Liver (tissue), 9 donors: ENCODE data around the gene CTXND2. TPM values are rescaled to one million over a fixed set of nuclear protein-coding genes. Genes with fewer than 3 reads are reported as not detected.
"Not testable (repeated sequence)": the region's sequence is repeated elsewhere in the genome, so short reads cannot be mapped to it uniquely, and the experiment has no call there.

Source experiments
- DNase-seq: peaks from one replicate; pipeline ENCODE4 v3.0.0-alpha.2; 2017; ENCODE audit warnings: low spot score
- H3K27ac ChIP-seq, 2 donors: one replicate each; pipeline ENCODE4 v1.7.0; 2013; ENCODE audit warnings: inconsistent platforms in 2 of 2, low read length in 2 of 2, control low read depth in 1 of 2, low read depth in 1 of 2, mild to moderate bottlenecking in 1 of 2
- H3K27me3 ChIP-seq, 4 donors: one replicate each; pipeline versions ENCODE4 v1.6.1 to v1.7.0; 2013; ENCODE audit warnings: low read length in 3 of 4, inconsistent platforms in 1 of 4, mild to moderate bottlenecking in 1 of 4, moderate library complexity in 1 of 4; ENCODE audit not compliant: control insufficient read depth in 4 of 4, insufficient read depth in 4 of 4
- H3K36me3 ChIP-seq, 4 donors: one replicate each; pipeline versions ENCODE4 v1.6.1 to v1.7.0; 2013; ENCODE audit warnings: low read length in 3 of 4, mild to moderate bottlenecking in 3 of 4, low read depth in 1 of 4, moderate library complexity in 1 of 4; ENCODE audit not compliant: control insufficient read depth in 4 of 4, insufficient read depth in 3 of 4
- H3K4me1 ChIP-seq, 4 donors: one replicate each; pipeline versions ENCODE4 v1.6.1 to v1.7.0; 2013; ENCODE audit warnings: low read length in 3 of 4, mild to moderate bottlenecking in 3 of 4, moderate library complexity in 1 of 4; ENCODE audit not compliant: control insufficient read depth in 4 of 4, insufficient read depth in 4 of 4
- H3K4me3 ChIP-seq, 3 donors: one replicate each; pipeline versions ENCODE4 v1.6.1 to v1.7.0; 2013; ENCODE audit warnings: low read length in 3 of 3, control low read depth in 1 of 3, low read depth in 1 of 3, mild to moderate bottlenecking in 1 of 3
- H3K9ac ChIP-seq, 2 donors: one replicate each; pipeline ENCODE4 v1.7.0; 2013; ENCODE audit warnings: low read length in 2 of 2, mild to moderate bottlenecking in 2 of 2, moderate library complexity in 2 of 2, control low read depth in 1 of 2, low read depth in 1 of 2
- H3K9me3 ChIP-seq, 4 donors: one replicate each; pipeline versions ENCODE4 v1.6.1 to v1.7.0; 2013; ENCODE audit warnings: low read length in 3 of 4; ENCODE audit not compliant: control insufficient read depth in 4 of 4
- EGR1 ChIP-seq, 2 donors: IDR thresholded peaks; 2 replicates each; pipeline ENCODE4 v1.6.1; 2016 to 2018; ENCODE audit warnings: antibody characterized with exemption in 2 of 2, low read depth in 2 of 2
- FOXA1 ChIP-seq: IDR thresholded peaks from 2 replicates; pipeline ENCODE4 v1.6.1; 2016; ENCODE audit warnings: antibody characterized with exemption
- FOXA2 ChIP-seq: IDR thresholded peaks from 2 replicates; pipeline ENCODE4 v1.6.1; 2016; ENCODE audit warnings: antibody characterized with exemption
- GABPA ChIP-seq, 2 donors: IDR thresholded peaks in 1 of 2; conservative IDR thresholded peaks in 1 of 2; 2 replicates each; pipeline ENCODE4 v1.6.1; 2016; ENCODE audit warnings: antibody characterized with exemption in 2 of 2, mild to moderate bottlenecking in 1 of 2, moderate library complexity in 1 of 2
- HNF4A ChIP-seq, 2 donors: conservative IDR thresholded peaks; 2 replicates each; pipeline ENCODE4 v1.6.1; 2016; ENCODE audit warnings: antibody characterized with exemption in 2 of 2, mild to moderate bottlenecking in 2 of 2
- HNF4G ChIP-seq: IDR thresholded peaks from 2 replicates; pipeline ENCODE4 v1.6.1; 2016; ENCODE audit warnings: antibody characterized with exemption
- JUND ChIP-seq, 2 donors: IDR thresholded peaks; 2 replicates each; pipeline ENCODE4 v1.6.1; 2016; ENCODE audit warnings: antibody characterized with exemption in 2 of 2
- NR2F2 ChIP-seq: IDR thresholded peaks from 2 replicates; pipeline ENCODE4 v1.6.1; 2016; ENCODE audit warnings: antibody characterized with exemption
- RAD21 ChIP-seq, 2 donors: IDR thresholded peaks; 2 replicates each; pipeline ENCODE4 v1.6.1; 2016; ENCODE audit warnings: antibody characterized with exemption in 2 of 2, mild to moderate bottlenecking in 2 of 2
- REST ChIP-seq: IDR thresholded peaks from 2 replicates; pipeline ENCODE4 v1.6.1; 2016; ENCODE audit warnings: antibody characterized with exemption, mild to moderate bottlenecking
- RXRA ChIP-seq, 2 donors: IDR thresholded peaks; 2 replicates each; pipeline ENCODE4 v1.6.1; 2017 to 2018; ENCODE audit warnings: antibody characterized with exemption in 2 of 2, mild to moderate bottlenecking in 1 of 2
- SP1 ChIP-seq: IDR thresholded peaks from 2 replicates; pipeline ENCODE4 v1.6.1; 2018; ENCODE audit warnings: antibody characterized with exemption, mild to moderate bottlenecking
- TAF1 ChIP-seq: conservative IDR thresholded peaks from 2 replicates; pipeline ENCODE4 v1.6.1; 2016; ENCODE audit warnings: antibody characterized with exemption, mild to moderate bottlenecking
- YY1 ChIP-seq: IDR thresholded peaks from 2 replicates; pipeline ENCODE4 v1.6.1; 2016; ENCODE audit warnings: antibody characterized with exemption, mild to moderate bottlenecking
- ZBTB33 ChIP-seq: IDR thresholded peaks from 2 replicates; pipeline ENCODE4 v1.6.1; 2016; ENCODE audit warnings: antibody characterized with exemption
- WGBS: extraction: QIAGEN DNeasy Blood & Tissue Kit; methylation state at CpG from one replicate; pipeline ENCODE4 v1.1.7; 2013; 5-methylcytosine and 5-hydroxymethylcytosine counted together
- polyA plus RNA-seq, 2 donors: library from polyadenylated mRNA; stranded (reverse) in 1 of 2; unstranded in 1 of 2; fragments of 200-250 nt in 1 of 2; fragments of >200 nt in 1 of 2; fragmentation: Nextera tagmentation in 1 of 2; extraction: Ambion mirVana in 1 of 2; gene quantifications; one replicate each; pipeline versions ENCODE4 v1.2.1 to v1.2.3, GENCODE V29; 2013 to 2015
- total RNA-seq, 2 donors: library from RNA; depleted of rRNA; stranded (reverse); fragments of >200 nt; gene quantifications; one replicate each; pipeline ENCODE4 v1.2.3, GENCODE V29; 2014
- TF ChIP-seq, protein P1 (sequence below): IDR thresholded peaks from 2 replicates; pipeline ENCODE4 v1.6.1; 2016; ENCODE audit warnings: antibody characterized with exemption
- TF ChIP-seq, protein P2 (sequence below): fragments of 150-350 bp; IDR thresholded peaks from 2 replicates; pipeline ENCODE4 v1.5.1; 2017; ENCODE audit warnings: improper control_type of control experiment, low read depth, low read length; ENCODE audit not compliant: missing input control
- TF ChIP-seq, protein P3 (sequence below): IDR thresholded peaks from 2 replicates; pipeline ENCODE4 v1.6.1; 2016; ENCODE audit warnings: antibody characterized with exemption
- donor health status: healthy.
- donor health status: healthy.
- donor health status: healthy.
- donor health status: healthy.
- donor health status: healthy.

CTXND2 gene
- total and polyA plus RNA-seq, 4 donors, result not detected

GRCh38 chr1:150927624-150928023, 40.7 kb downstream of the CTXND2 start:
- H3K27me3 ChIP-seq, result no peaks in the 10 kb centered on the region
- no peak overlapping the region for H3K9ac ChIP-seq
- H3K9me3 ChIP-seq, result peaks cover 0 to 4% (median 0%) of the 10 kb centered on the region in 4 donors
- 92% methylated on average over 4 of the region's 4 CpGs for WGBS
- H3K4me1 ChIP-seq, result peaks cover 3 to 11% (median 9%) of the 10 kb centered on the region in 4 donors
- H3K4me3 ChIP-seq, result no peak overlapping the region
- no peak for DNase-seq
- no peak for TF ChIP-seq HNF4G
- TF ChIP-seq HNF4A (conservative IDR thresholded peaks at IDR 0.05), result no peak
- TF ChIP-seq YY1, result no peak
- no peak for TF ChIP-seq ZBTB33
- no peak for TF ChIP-seq NR2F2
- TF ChIP-seq, protein P1, sequence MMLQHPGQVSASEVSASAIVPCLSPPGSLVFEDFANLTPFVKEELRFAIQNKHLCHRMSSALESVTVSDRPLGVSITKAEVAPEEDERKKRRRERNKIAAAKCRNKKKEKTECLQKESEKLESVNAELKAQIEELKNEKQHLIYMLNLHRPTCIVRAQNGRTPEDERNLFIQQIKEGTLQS, result no peak
- TF ChIP-seq TAF1, result no peak
- TF ChIP-seq, protein P2, sequence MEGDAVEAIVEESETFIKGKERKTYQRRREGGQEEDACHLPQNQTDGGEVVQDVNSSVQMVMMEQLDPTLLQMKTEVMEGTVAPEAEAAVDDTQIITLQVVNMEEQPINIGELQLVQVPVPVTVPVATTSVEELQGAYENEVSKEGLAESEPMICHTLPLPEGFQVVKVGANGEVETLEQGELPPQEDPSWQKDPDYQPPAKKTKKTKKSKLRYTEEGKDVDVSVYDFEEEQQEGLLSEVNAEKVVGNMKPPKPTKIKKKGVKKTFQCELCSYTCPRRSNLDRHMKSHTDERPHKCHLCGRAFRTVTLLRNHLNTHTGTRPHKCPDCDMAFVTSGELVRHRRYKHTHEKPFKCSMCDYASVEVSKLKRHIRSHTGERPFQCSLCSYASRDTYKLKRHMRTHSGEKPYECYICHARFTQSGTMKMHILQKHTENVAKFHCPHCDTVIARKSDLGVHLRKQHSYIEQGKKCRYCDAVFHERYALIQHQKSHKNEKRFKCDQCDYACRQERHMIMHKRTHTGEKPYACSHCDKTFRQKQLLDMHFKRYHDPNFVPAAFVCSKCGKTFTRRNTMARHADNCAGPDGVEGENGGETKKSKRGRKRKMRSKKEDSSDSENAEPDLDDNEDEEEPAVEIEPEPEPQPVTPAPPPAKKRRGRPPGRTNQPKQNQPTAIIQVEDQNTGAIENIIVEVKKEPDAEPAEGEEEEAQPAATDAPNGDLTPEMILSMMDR, result no peak
- TF ChIP-seq FOXA2, result no peak
- TF ChIP-seq JUND (IDR thresholded peaks at IDR 0.05), result no peak
- no peak for TF ChIP-seq SP1
- no peak for TF ChIP-seq RXRA (IDR thresholded peaks at IDR 0.05)
- peaks cover 7 to 36% (median 27%) of the 10 kb centered on the region in 4 donors for H3K36me3 ChIP-seq
- H3K27ac ChIP-seq, result no peak overlapping the region

DNA sequence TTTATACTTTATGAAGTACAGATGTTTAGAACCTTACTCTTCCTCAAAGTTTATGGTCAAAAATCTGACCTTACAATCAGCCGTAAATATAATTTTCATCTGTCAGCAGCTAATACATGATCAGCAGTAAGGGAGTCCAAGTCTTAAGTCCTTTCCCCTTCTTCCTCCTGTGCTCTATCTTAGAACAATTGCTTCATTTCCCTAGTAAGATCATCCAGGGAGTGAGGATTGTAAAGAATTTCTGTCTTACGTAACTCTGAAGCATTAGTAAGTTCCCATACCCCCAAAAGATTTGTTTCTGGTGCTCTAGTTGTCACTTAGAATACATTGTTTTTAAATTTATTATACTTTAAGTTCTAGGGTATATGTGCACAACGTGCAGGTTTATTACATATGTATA, 41.4 kb downstream of the CTXND2 start:
- H3K27me3 ChIP-seq, result no peaks in the 10 kb centered on the region
- DNase-seq, result no peak
- no peak overlapping the region for H3K4me3 ChIP-seq
- H3K9me3 ChIP-seq, result peaks cover 0 to 4% (median 0%) of the 10 kb centered on the region in 4 donors
- H3K27ac ChIP-seq, result no peak overlapping the region
- H3K9ac ChIP-seq, result no peak overlapping the region
- TF ChIP-seq FOXA2 (no peak), FOXA1 (no peak), TAF1 (no peak), JUND (IDR thresholded peaks at IDR 0.05) (no peak), RAD21 (IDR thresholded peaks at IDR 0.05) (no peak), SP1 (no peak), HNF4G (no peak), EGR1 (IDR thresholded peaks at IDR 0.05; ENCODE audit: low read depth in 2 of 2) (no peak), REST (no peak), GABPA (IDR thresholded peaks at IDR 0.05 in 1 of 2, conservative IDR thresholded peaks at IDR 0.05 in 1 of 2) (no peak)
- TF ChIP-seq, protein P2, result no peak
- TF ChIP-seq, protein P1, result no peak
- TF ChIP-seq, protein P3, sequence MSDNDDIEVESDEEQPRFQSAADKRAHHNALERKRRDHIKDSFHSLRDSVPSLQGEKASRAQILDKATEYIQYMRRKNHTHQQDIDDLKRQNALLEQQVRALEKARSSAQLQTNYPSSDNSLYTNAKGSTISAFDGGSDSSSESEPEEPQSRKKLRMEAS, result no peak
- H3K36me3 ChIP-seq, result peaks cover 7 to 41% (median 30%) of the 10 kb centered on the region in 4 donors
- 92% methylated on average over 3 of the region's 3 CpGs for WGBS
- H3K4me1 ChIP-seq, result peaks cover 3 to 11% (median 9%) of the 10 kb centered on the region in 4 donors

GRCh38 chr1:150928775-150929174, 41.8 kb downstream of the CTXND2 start:
- not testable (repeated sequence) for H3K27ac ChIP-seq, DNase-seq, H3K9me3 ChIP-seq, H3K27me3 ChIP-seq, H3K4me3 ChIP-seq, H3K9ac ChIP-seq
- H3K36me3 ChIP-seq, result peaks cover 7 to 44% (median 31%) of the 10 kb centered on the region in 4 donors
- WGBS, result 95% methylated on average over 6 of the region's 6 CpGs
- H3K4me1 ChIP-seq, result peaks cover 3 to 11% (median 9%) of the 10 kb centered on the region in 4 donors
